GM18858 (cell line): ENCODE results near the gene PLAAT4.
"Not testable (repeated sequence)": the region's sequence is repeated elsewhere in the genome, so short reads cannot be mapped to it uniquely, and the experiment has no call there.

Experiments
- ATAC-seq: cut with Tn5 transposase; IDR thresholded peaks from one replicate; pipeline ENCODE4 v1.9.1; 2021; ENCODE audit not compliant: unreplicated experiment

The PLAAT4 gene

GRCh38 chr11:63564784-63565350, 28.3 kb downstream of the PLAAT4 start:
- ATAC-seq: no peak

- peak; percentile 68 for ATAC-seq
Measured at GRCh38 chr11:63567044-63567840, 30.6 kb downstream of the PLAAT4 start.

GRCh38 chr11:63569570-63569969, 33.0 kb downstream of the PLAAT4 start:
- ATAC-seq: no peak

- no peak for ATAC-seq
Measured at GRCh38 chr11:63572026-63572688, 35.5 kb downstream of the PLAAT4 start.

GRCh38 chr11:63573881-63574855, 37.6 kb downstream of the PLAAT4 start:
- ATAC-seq: no peak

- no peak for ATAC-seq
Measured at GRCh38 chr11:63574856-63575602, 38.4 kb downstream of the PLAAT4 start.

- not testable (repeated sequence) for ATAC-seq
Measured at GRCh38 chr11:63578882-63579281, 42.3 kb downstream of the PLAAT4 start.

GRCh38 chr11:63581224-63581623, 44.6 kb downstream of the PLAAT4 start:
- not testable (repeated sequence) for ATAC-seq

- no peak for ATAC-seq
Measured at GRCh38 chr11:63583357-63583677, 46.7 kb downstream of the PLAAT4 start.

GRCh38 chr11:63586451-63587166, 50.0 kb downstream of the PLAAT4 start:
- ATAC-seq: no peak

GRCh38 chr11:63589000-63589399, 52.4 kb downstream of the PLAAT4 start:
- no peak for ATAC-seq

- no peak for ATAC-seq
Measured at GRCh38 chr11:63590024-63590788, 53.6 kb downstream of the PLAAT4 start.

GRCh38 chr11:63592975-63593395, 56.4 kb downstream of the PLAAT4 start:
- ATAC-seq: no peak

- no peak for ATAC-seq
Measured at GRCh38 chr11:63595296-63595695, 58.7 kb downstream of the PLAAT4 start.
